HepG2 (cell line): ENCODE measurements around the gene SNED1. TPM values are rescaled to one million over a fixed set of nuclear protein-coding genes. Genes with fewer than 3 reads are reported as not detected.

ENCODE experiments used
- CCDC6 ChIP-seq: sonication (generic); formaldehyde crosslinking; IDR thresholded peaks from 2 replicates; pipeline ENCODE4 v1.8.1; 2022; ENCODE audit warnings: mild to moderate bottlenecking, missing genetic modification reagents, moderate library complexity
- ELF1 ChIP-seq: sonication (generic); formaldehyde crosslinking; IDR thresholded peaks from 2 replicates; pipeline ENCODE4 v1.4.0; 2020; ENCODE audit warnings: missing genetic modification reagents
- GLI4 ChIP-seq: sonication (generic); formaldehyde crosslinking; IDR thresholded peaks from 2 replicates; pipeline ENCODE4 v1.5.1; 2020; ENCODE audit warnings: missing genetic modification reagents, mild to moderate bottlenecking, moderate library complexity, borderline replicate concordance
- HIVEP1 ChIP-seq: sonication (generic); formaldehyde crosslinking; IDR thresholded peaks from 2 replicates; pipeline ENCODE4 v1.4.0; 2020; ENCODE audit warnings: mild to moderate bottlenecking, missing genetic modification reagents
- MTA3 ChIP-seq: sonication (generic); formaldehyde crosslinking; IDR thresholded peaks from 2 replicates; pipeline ENCODE4 v1.4.0; 2020; ENCODE audit warnings: missing genetic modification reagents
- MTF1 ChIP-seq: sonication (generic); formaldehyde crosslinking; IDR thresholded peaks from 2 replicates; pipeline ENCODE4 v1.5.0; 2020; ENCODE audit warnings: missing genetic modification reagents
- MTF2 ChIP-seq: sonication (generic); formaldehyde crosslinking; IDR thresholded peaks from 2 replicates; pipeline ENCODE4 v1.5.0; 2020; ENCODE audit warnings: missing genetic modification reagents, borderline replicate concordance
- PBX2 ChIP-seq: IDR thresholded peaks from 2 replicates; pipeline ENCODE4 v1.6.1; 2016; ENCODE audit warnings: control low read depth
- PRDM15 ChIP-seq: sonication (generic); formaldehyde crosslinking; IDR thresholded peaks from 2 replicates; pipeline ENCODE4 v1.4.0; 2020; ENCODE audit warnings: missing genetic modification reagents
- SP1 ChIP-seq, 2 experiments: fragments of 450-650 bp in 1 of 2; sonication (generic) in 1 of 2; formaldehyde crosslinking in 1 of 2; IDR thresholded peaks; 2 replicates each; pipeline versions ENCODE4 v1.4.0 to v1.6.1; 2016 to 2020; ENCODE audit warnings: missing genetic modification reagents in 1 of 2
- ZBTB14 ChIP-seq: sonication (generic); formaldehyde crosslinking; IDR thresholded peaks from 2 replicates; pipeline ENCODE4 v1.4.0; 2020; ENCODE audit warnings: missing genetic modification reagents
- ZBTB37 ChIP-seq: sonication (generic); formaldehyde crosslinking; IDR thresholded peaks from 2 replicates; pipeline ENCODE4 v1.4.0; 2020; ENCODE audit warnings: mild to moderate bottlenecking, missing genetic modification reagents
- ZC3H13 ChIP-seq: sonication (generic); formaldehyde crosslinking; IDR thresholded peaks from 2 replicates; pipeline ENCODE4 v1.8.1; 2023; ENCODE audit warnings: mild to moderate bottlenecking, missing genetic modification reagents, moderate library complexity
- ZGPAT ChIP-seq: IDR thresholded peaks from 2 replicates; pipeline ENCODE4 v1.6.1; 2016; ENCODE audit warnings: mild to moderate bottlenecking
- ZNF18 ChIP-seq: sonication (generic); formaldehyde crosslinking; IDR thresholded peaks from 2 replicates; pipeline ENCODE4 v1.8.0; 2022; ENCODE audit warnings: mild to moderate bottlenecking, missing genetic modification reagents; ENCODE audit not compliant: insufficient replicate concordance
- ZNF230 ChIP-seq: sonication (generic); formaldehyde crosslinking; IDR thresholded peaks from 2 replicates; pipeline ENCODE4 v1.4.0; 2020; ENCODE audit warnings: mild to moderate bottlenecking, missing genetic modification reagents
- ZNF24 ChIP-seq: fragments of 450-650 bp; IDR thresholded peaks from 2 replicates; pipeline ENCODE4 v1.6.1; 2017; ENCODE audit warnings: antibody characterized with exemption, mild to moderate bottlenecking
- ZNF30 ChIP-seq: sonication (generic); formaldehyde crosslinking; IDR thresholded peaks from 2 replicates; pipeline ENCODE4 v1.5.0; 2020; ENCODE audit warnings: mild to moderate bottlenecking, missing genetic modification reagents
- ZNF432 ChIP-seq: sonication (generic); formaldehyde crosslinking; IDR thresholded peaks from 2 replicates; pipeline ENCODE4 v1.5.0; 2020; ENCODE audit warnings: missing genetic modification reagents, mild to moderate bottlenecking, borderline replicate concordance
- polyA plus RNA-seq, 8 experiments: library from polyadenylated mRNA; depleted of rRNA in 3 of 8; stranded (reverse) in 7 of 8; unstranded in 1 of 8; fragments of >200 nt; fragmentation: Illumina TruSeq in 4 of 8; extraction: Trizol in 4 of 8; gene quantifications; 2 replicates each; pipeline versions ENCODE4 v1.2.1 to v1.2.3, GENCODE V29; 2011 to 2016; ENCODE audit warnings: low read depth in 4 of 8, missing spikeins in 1 of 8, mixed read lengths in 1 of 8; ENCODE audit not compliant: insufficient read depth in 1 of 8
- total RNA-seq, 5 experiments: library from RNA; depleted of rRNA; stranded (reverse); fragments of >200 nt; fragmentation: Illumina TruSeq; extraction: Trizol; gene quantifications; 2 replicates each; pipeline ENCODE4 v1.2.3, GENCODE V29; 2016; ENCODE audit warnings: low read depth in 1 of 5

The SNED1 gene
- total and polyA plus RNA-seq, 2 of the 13 experiments (the other 11 are each of a cell fraction or from before 2014, with no cell fraction given): 0.15 to 0.65 TPM

- TF ChIP-seq CCDC6 (CRISPR knock-in tag) (no peak), ZNF432 (CRISPR knock-in tag) (no peak), HIVEP1 (no peak), ZNF30 (CRISPR knock-in tag) (no peak), MTF1 (CRISPR knock-in tag) (no peak), ELF1 (CRISPR knock-in tag) (peak; percentile 19; the same call in 1 of the 2 replicates), ZNF18 (CRISPR knock-in tag) (peak; percentile 34), ZC3H13 (no peak), MTF2 (CRISPR knock-in tag) (no peak), ZBTB14 (CRISPR knock-in tag) (no peak), ZGPAT (CRISPR knock-in tag) (no peak; the same call in 1 of the 2 replicates), ZNF24 (no peak), ZNF230 (CRISPR knock-in tag) (no peak), SP1 (IDR thresholded peaks at IDR 0.05) (no peak), SP1 (CRISPR knock-in tag; IDR thresholded peaks at IDR 0.05) (no peak), PBX2 (CRISPR knock-in tag) (no peak), GLI4 (CRISPR knock-in tag) (no peak), PRDM15 (no peak), MTA3 (CRISPR knock-in tag) (no peak), ZBTB37 (CRISPR knock-in tag) (no peak)
These were observed 31.3 kb upstream of the SNED1 start (continued) for GRCh38 chr2:240966906-240967680.
